ENCODE results near the gene SUN5.

The SUN5 gene

DNA sequence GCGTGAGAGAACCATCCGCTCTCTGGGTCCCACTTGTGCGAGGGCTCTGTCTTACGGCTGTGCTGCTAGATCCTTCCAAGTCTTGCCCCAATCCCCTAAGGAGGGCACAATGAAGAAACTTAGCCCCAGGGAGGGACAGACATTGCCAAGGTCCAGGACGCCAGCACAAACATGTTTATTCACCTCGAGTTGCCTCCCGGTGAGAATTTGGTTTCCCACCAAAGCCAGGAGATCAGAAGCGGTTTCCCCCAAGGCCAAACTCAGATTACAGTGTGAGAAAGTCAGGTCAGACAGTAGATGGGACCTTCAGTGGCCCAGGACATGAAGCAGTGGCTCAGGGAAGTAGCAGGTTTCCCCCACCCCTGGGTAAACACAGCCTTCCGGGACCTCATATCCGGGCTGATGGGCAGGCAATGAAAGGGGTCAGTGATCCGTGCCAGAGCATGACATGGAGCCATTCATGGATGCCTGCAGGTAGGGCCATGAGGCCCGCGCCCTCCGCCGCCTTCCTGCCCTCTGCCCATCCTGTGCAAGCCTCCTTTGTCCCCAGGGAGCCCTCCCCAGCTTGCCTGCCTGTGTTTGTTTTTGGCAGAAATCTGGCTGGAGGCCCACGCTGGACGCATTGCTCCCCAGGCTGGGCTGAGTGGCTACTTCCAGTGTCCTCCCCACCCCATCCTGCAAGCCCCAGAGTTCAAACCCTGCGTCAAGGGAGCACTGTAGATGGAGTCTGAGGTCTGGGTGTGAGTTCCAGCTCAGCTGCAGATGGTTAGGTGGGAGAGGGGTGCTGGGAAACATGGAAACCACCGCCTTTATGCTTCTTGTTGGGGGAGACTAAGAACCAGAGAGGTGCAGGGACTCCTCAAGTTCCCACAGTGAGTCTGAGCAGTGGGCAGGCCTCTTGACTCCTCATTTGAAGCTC is 5.2 kb upstream of the SUN5 start:
- FAIRE-seq, result no peak
- DNase-seq (ENCODE audit: insufficient read length), result no peak
- TF ChIP-seq POLR2A (IDR thresholded peaks at IDR 0.05; ENCODE audit: low read depth, low read length) (no peak), TAF1 (IDR thresholded peaks at IDR 0.05; ENCODE audit: borderline replicate concordance, low read depth, low read length) (no peak), POLR2AphosphoS5 (IDR thresholded peaks at IDR 0.05; ENCODE audit: low read depth, low read length) (no peak)

DNA sequence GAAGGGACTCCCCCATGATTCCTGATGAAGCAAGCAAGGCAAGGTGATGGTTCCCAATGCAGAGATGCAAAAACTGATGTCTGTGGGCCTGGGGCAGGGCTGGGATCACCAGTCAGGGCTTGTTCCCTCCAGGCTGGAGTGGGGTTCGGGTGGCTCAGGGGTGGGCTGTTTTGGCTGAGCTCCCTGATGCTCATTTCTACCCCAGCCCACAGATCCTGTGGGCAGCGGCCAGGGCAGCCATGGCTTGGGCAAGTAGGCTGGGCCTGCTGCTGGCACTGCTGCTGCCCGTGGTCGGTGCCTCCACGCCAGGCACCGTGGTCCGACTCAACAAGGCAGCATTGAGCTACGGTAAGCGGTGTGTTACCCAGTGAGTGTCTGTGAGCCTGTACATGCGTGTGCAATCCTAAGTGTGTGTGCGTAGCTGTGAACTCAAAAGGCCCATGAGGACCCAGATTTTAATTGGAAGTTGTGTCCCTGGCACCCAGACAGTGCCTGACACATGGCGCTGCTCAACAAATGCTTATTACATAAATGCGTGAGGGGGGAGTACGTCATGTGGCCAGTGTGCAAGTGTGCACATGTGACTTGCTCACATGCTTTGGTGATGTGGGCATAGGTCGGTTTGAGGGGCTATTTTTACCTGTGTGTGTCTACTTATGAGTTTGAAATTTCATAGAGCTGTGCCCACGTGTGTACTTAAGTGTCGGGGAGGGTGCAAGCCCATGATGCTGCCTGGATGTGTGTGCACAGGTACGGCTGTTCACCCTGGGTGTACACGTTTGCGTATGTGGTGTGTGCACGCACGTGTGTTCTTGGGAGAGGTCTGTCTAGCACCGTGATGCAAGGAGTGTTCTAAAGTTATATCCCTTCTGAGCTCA is 4.3 kb upstream of the SUN5 start:
- DNase-seq (ENCODE audit: insufficient read length) (no peak), FAIRE-seq (no peak)
- TF ChIP-seq TAF1 (IDR thresholded peaks at IDR 0.05; ENCODE audit: borderline replicate concordance, low read depth, low read length), result no peak
- no peak for TF ChIP-seq POLR2AphosphoS5 (IDR thresholded peaks at IDR 0.05; ENCODE audit: low read depth, low read length)
- no peak for TF ChIP-seq POLR2A (IDR thresholded peaks at IDR 0.05; ENCODE audit: low read depth, low read length)

- FAIRE-seq (no peak), DNase-seq (ENCODE audit: insufficient read length) (no peak)
- TF ChIP-seq TAF1 (IDR thresholded peaks at IDR 0.05; ENCODE audit: borderline replicate concordance, low read depth, low read length) (no peak), POLR2AphosphoS5 (IDR thresholded peaks at IDR 0.05; ENCODE audit: low read depth, low read length) (no peak), POLR2A (IDR thresholded peaks at IDR 0.05; ENCODE audit: low read depth, low read length) (no peak)
Measured at GRCh38 chr20:33007376-33008335, 3.4 kb upstream of the SUN5 start, which contains the start of gene BPIFB2. Gene BPIFB2, plus strand, starts transcription at chr20:33007704. Its CDS starts 871 bp downstream, at chr20:33008575.

GRCh38 chr20:33006776-33007375 is 2.6 kb upstream of the SUN5 start:
- DNase-seq (ENCODE audit: insufficient read length) (no peak), FAIRE-seq (no peak)
- TF ChIP-seq TAF1 (IDR thresholded peaks at IDR 0.05; ENCODE audit: borderline replicate concordance, low read depth, low read length) (no peak), POLR2A (IDR thresholded peaks at IDR 0.05; ENCODE audit: low read depth, low read length) (no peak), POLR2AphosphoS5 (IDR thresholded peaks at IDR 0.05; ENCODE audit: low read depth, low read length) (no peak)

- TF ChIP-seq POLR2A (IDR thresholded peaks at IDR 0.05; ENCODE audit: low read depth, low read length) (no peak), POLR2AphosphoS5 (IDR thresholded peaks at IDR 0.05; ENCODE audit: low read depth, low read length) (no peak), TAF1 (IDR thresholded peaks at IDR 0.05; ENCODE audit: borderline replicate concordance, low read depth, low read length) (no peak)
- FAIRE-seq, result no peak
- DNase-seq (ENCODE audit: insufficient read length), result no peak
Measured at GRCh38 chr20:33005908-33006775, 1.9 kb upstream of the SUN5 start.

DNA sequence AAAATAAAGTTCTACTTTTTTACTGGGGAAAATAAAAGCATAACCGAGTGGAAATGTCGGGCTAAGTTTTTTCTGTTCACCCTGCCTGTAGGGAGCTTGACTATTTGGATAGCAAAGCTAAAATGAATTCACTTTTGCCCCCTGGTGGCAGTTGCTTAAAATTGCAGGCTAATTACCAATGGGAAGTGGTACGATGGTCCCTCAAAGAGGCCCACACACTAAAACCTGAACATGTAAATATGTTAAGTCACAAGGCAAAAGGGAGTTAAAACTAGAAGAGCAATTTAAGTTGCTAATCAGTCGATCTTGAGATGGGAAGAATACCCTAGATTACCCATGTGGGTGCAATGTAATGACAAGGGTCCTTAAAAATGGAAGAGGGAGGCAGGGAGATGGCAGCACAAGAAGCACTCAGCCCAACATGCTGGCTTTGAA is 916 bp upstream of the SUN5 start:
- no peak for DNase-seq (ENCODE audit: insufficient read length)
- FAIRE-seq, result no peak
- TF ChIP-seq POLR2AphosphoS5 (IDR thresholded peaks at IDR 0.05; ENCODE audit: low read depth, low read length) (no peak), POLR2A (IDR thresholded peaks at IDR 0.05; ENCODE audit: low read depth, low read length) (no peak), TAF1 (IDR thresholded peaks at IDR 0.05; ENCODE audit: borderline replicate concordance, low read depth, low read length) (no peak)

GRCh38 chr20:33002087-33002808 is 2.0 kb downstream of the SUN5 start:
- DNase-seq (ENCODE audit: insufficient read length) (no peak), FAIRE-seq (no peak)
- TF ChIP-seq POLR2A (IDR thresholded peaks at IDR 0.05; ENCODE audit: low read depth, low read length) (no peak), POLR2AphosphoS5 (IDR thresholded peaks at IDR 0.05; ENCODE audit: low read depth, low read length) (no peak), TAF1 (IDR thresholded peaks at IDR 0.05; ENCODE audit: borderline replicate concordance, low read depth, low read length) (no peak)

DNA sequence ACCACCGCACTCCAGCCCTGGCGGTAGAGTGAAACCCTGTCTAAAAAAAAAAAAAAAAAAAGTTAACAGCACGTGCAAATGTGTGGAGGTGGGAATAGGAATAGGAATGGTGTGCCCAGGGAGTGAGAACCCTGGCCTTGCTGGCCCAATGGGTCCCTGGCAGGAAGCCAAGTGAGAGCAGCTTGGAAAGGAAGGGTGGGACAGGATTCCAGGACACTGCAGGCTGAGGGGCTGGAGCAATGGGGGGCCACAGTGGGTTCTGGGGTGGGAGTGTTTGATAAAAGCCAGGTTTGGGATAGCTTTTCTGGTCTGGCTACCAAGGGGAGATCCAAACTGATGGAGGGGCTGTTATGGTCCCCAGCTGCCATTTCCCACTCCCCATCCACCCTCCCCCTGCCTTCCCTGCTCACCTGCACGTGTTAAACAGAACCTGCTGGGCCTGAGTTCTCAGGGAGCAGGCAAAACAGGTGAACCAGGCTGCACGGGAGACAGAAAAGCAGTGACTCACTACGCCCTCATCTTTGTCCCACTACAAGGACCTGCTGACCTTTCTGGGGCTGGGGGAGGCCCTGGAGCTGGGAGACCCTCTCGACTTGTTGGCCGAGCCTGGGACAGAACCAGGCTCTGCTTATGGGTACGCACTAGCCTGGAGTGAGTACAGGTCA is 3.3 kb downstream of the SUN5 start:
- DNase-seq (ENCODE audit: insufficient read length) (no peak), FAIRE-seq (no peak)
- TF ChIP-seq POLR2AphosphoS5 (IDR thresholded peaks at IDR 0.05; ENCODE audit: low read depth, low read length) (no peak), POLR2A (IDR thresholded peaks at IDR 0.05; ENCODE audit: low read depth, low read length) (no peak), TAF1 (IDR thresholded peaks at IDR 0.05; ENCODE audit: borderline replicate concordance, low read depth, low read length) (no peak)

Data from GM12892 (cell line).